ENCODE data around the gene SYNE2. TPM values are rescaled to one million over a fixed set of nuclear protein-coding genes. Genes with fewer than 3 reads are reported as not detected.

The SYNE2 gene
- total RNA-seq, 1 experiment from 2014 or later = 71.1 TPM

- no peak for TF ChIP-seq CREM (CRISPR knock-in tag; IDR thresholded peaks at IDR 0.05)
- TF ChIP-seq, protein P1, sequence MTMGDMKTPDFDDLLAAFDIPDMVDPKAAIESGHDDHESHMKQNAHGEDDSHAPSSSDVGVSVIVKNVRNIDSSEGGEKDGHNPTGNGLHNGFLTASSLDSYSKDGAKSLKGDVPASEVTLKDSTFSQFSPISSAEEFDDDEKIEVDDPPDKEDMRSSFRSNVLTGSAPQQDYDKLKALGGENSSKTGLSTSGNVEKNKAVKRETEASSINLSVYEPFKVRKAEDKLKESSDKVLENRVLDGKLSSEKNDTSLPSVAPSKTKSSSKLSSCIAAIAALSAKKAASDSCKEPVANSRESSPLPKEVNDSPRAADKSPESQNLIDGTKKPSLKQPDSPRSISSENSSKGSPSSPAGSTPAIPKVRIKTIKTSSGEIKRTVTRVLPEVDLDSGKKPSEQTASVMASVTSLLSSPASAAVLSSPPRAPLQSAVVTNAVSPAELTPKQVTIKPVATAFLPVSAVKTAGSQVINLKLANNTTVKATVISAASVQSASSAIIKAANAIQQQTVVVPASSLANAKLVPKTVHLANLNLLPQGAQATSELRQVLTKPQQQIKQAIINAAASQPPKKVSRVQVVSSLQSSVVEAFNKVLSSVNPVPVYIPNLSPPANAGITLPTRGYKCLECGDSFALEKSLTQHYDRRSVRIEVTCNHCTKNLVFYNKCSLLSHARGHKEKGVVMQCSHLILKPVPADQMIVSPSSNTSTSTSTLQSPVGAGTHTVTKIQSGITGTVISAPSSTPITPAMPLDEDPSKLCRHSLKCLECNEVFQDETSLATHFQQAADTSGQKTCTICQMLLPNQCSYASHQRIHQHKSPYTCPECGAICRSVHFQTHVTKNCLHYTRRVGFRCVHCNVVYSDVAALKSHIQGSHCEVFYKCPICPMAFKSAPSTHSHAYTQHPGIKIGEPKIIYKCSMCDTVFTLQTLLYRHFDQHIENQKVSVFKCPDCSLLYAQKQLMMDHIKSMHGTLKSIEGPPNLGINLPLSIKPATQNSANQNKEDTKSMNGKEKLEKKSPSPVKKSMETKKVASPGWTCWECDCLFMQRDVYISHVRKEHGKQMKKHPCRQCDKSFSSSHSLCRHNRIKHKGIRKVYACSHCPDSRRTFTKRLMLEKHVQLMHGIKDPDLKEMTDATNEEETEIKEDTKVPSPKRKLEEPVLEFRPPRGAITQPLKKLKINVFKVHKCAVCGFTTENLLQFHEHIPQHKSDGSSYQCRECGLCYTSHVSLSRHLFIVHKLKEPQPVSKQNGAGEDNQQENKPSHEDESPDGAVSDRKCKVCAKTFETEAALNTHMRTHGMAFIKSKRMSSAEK (CRISPR knock-in tag; IDR thresholded peaks at IDR 0.05; ENCODE audit: borderline replicate concordance) = no peak
- TF ChIP-seq, protein P2, sequence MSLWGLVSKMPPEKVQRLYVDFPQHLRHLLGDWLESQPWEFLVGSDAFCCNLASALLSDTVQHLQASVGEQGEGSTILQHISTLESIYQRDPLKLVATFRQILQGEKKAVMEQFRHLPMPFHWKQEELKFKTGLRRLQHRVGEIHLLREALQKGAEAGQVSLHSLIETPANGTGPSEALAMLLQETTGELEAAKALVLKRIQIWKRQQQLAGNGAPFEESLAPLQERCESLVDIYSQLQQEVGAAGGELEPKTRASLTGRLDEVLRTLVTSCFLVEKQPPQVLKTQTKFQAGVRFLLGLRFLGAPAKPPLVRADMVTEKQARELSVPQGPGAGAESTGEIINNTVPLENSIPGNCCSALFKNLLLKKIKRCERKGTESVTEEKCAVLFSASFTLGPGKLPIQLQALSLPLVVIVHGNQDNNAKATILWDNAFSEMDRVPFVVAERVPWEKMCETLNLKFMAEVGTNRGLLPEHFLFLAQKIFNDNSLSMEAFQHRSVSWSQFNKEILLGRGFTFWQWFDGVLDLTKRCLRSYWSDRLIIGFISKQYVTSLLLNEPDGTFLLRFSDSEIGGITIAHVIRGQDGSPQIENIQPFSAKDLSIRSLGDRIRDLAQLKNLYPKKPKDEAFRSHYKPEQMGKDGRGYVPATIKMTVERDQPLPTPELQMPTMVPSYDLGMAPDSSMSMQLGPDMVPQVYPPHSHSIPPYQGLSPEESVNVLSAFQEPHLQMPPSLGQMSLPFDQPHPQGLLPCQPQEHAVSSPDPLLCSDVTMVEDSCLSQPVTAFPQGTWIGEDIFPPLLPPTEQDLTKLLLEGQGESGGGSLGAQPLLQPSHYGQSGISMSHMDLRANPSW (CRISPR knock-in tag; conservative IDR thresholded peaks at IDR 0.05; ENCODE audit: low read depth) = no peak
Observed at GRCh38 chr14:63874223-63874622, 21.4 kb downstream of the SYNE2 start (continued).

DNA sequence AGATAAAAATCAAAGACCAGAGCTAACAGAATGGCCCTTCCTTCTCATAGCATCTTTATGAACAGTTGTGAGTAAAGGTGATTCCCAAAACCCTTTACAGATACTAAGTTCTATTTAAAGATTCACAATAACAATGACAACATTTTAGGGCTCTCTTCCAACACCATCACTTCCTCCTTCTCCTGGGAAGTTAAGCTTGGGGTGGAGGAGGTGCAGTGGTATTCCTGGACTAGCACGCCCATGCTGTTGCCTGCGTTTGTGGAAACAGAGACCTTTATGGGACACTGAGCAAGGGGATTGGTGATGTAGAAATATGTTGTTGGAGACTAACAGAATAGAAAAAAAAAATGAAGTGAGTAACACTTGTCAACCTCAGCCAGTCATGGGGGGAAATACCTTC, 22.5 kb downstream of the SYNE2 start:
- Mint-ChIP-seq H3K4me1 (peaks cover 33% of the 10 kb centered on the region), H3K27me3 (ENCODE audit: low read depth) (no peaks in the 10 kb centered on the region), H3K9me3 (no peaks in the 10 kb centered on the region), H3K36me3 (no peaks in the 10 kb centered on the region), H3K4me3 (no peak overlapping the region), H3K27ac (peak overlapping the region; percentile 1; the same call in 1 of the 2 replicates)
- ATAC-seq (no peak), DNase-seq (ENCODE audit: low spot score) (no peak)
- ChIA-PET POLR2A (no interaction called here), CTCF (no interaction called here)
- no peak for TF ChIP-seq HMGXB4 (CRISPR knock-in tag; IDR thresholded peaks at IDR 0.05)
- TF ChIP-seq E2F1 (CRISPR knock-in tag; IDR thresholded peaks at IDR 0.05) = no peak
- no peak for TF ChIP-seq RORB (CRISPR knock-in tag; IDR thresholded peaks at IDR 0.05)
- TF ChIP-seq MYBL2 (CRISPR knock-in tag; IDR thresholded peaks at IDR 0.05) = no peak
- TF ChIP-seq, protein P2 (CRISPR knock-in tag; conservative IDR thresholded peaks at IDR 0.05; ENCODE audit: low read depth) = no peak
- TF ChIP-seq, protein P3, sequence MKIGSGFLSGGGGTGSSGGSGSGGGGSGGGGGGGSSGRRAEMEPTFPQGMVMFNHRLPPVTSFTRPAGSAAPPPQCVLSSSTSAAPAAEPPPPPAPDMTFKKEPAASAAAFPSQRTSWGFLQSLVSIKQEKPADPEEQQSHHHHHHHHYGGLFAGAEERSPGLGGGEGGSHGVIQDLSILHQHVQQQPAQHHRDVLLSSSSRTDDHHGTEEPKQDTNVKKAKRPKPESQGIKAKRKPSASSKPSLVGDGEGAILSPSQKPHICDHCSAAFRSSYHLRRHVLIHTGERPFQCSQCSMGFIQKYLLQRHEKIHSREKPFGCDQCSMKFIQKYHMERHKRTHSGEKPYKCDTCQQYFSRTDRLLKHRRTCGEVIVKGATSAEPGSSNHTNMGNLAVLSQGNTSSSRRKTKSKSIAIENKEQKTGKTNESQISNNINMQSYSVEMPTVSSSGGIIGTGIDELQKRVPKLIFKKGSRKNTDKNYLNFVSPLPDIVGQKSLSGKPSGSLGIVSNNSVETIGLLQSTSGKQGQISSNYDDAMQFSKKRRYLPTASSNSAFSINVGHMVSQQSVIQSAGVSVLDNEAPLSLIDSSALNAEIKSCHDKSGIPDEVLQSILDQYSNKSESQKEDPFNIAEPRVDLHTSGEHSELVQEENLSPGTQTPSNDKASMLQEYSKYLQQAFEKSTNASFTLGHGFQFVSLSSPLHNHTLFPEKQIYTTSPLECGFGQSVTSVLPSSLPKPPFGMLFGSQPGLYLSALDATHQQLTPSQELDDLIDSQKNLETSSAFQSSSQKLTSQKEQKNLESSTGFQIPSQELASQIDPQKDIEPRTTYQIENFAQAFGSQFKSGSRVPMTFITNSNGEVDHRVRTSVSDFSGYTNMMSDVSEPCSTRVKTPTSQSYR (CRISPR knock-in tag; IDR thresholded peaks at IDR 0.05) = no peak
- TF ChIP-seq TP53 (CRISPR knock-in tag; IDR thresholded peaks at IDR 0.05) = no peak
- TF ChIP-seq CDX4 (CRISPR knock-in tag; IDR thresholded peaks at IDR 0.05; ENCODE audit: borderline replicate concordance) = no peak
- no peak for TF ChIP-seq ZBTB21 (CRISPR knock-in tag; IDR thresholded peaks at IDR 0.05; ENCODE audit: borderline replicate concordance)
- TF ChIP-seq CREM (CRISPR knock-in tag; IDR thresholded peaks at IDR 0.05) = no peak
- no peak for TF ChIP-seq IRF2 (CRISPR knock-in tag; IDR thresholded peaks at IDR 0.05; ENCODE audit: borderline replicate concordance, low read depth)
- no peak for TF ChIP-seq ZSCAN18 (CRISPR knock-in tag; IDR thresholded peaks at IDR 0.05)
- TF ChIP-seq ZNF138 (CRISPR knock-in tag; conservative IDR thresholded peaks at IDR 0.05) = no peak
- TF ChIP-seq ZNF416 (CRISPR knock-in tag; IDR thresholded peaks at IDR 0.05) = no peak
- TF ChIP-seq USF1 (CRISPR knock-in tag; IDR thresholded peaks at IDR 0.05) = no peak
